ENCODE measurements around the gene ITGAL.

The ITGAL gene

DNA sequence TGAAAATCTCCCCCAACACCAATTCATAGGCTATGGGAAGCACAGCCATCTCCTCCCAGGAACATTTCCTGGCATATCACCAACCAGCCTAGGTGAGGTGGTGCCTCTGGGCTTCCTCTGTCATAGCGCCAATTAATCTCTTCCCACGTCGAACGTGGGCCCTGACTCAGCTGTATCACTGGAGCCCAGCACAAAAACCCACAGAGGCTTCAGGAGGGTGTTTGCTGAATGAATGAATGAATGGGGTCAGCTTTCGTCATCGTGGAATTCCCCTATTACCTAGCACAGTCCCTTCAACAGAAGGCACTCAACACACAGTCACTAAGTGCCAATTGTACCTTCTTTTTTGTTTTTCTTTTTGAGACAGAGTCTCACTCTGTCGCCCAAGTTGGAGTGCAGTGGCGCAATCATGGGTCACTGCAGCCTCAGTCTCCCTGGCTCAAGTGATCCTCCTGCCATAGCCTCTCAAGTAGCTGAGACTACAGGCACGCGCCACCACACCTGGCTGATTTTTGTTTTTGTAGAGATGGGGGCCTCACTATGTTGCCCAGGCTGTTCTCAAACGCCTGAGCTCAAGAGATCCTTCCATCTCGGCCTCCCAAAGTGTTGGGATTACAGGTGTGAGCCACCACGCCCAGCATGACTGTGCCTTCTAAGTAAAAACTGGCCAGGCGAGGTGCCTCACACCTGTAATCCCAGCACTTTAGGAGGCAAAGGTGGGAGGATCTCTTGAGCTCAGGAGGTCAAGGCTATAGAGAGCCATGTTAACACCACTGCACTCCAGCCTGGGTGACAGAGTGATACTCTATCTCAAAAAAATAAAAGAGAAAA is 94.8 kb downstream of the ITGAL start:
- Histone ChIP-seq H3K36me3 (ENCODE audit: control insufficient read depth in 1 of 2, insufficient read depth in 2 of 2, low read length in 2 of 2) (no peaks in the 10 kb centered on the region), H3K9me3 (ENCODE audit: control insufficient read depth in 1 of 2, low read length in 2 of 2) (no peaks in the 10 kb centered on the region), H3K4me1 (ENCODE audit: control insufficient read depth in 1 of 2, insufficient read depth in 2 of 2, low read length in 2 of 2) (peaks cover 17 to 19% of the 10 kb centered on the region in 2 donors), H3K27me3 (ENCODE audit: control insufficient read depth in 1 of 2, insufficient read depth in 2 of 2, low read length in 2 of 2) (no peaks in the 10 kb centered on the region), H3K9ac (ENCODE audit: low read depth in 1 of 2, low read length in 2 of 2) (no peak overlapping the region), H3K4me3 (ENCODE audit: low read depth in 1 of 2, low read length in 2 of 2) (no peak overlapping the region), H3K27ac (ENCODE audit: low read depth, low read length) (no peak overlapping the region)

DNA sequence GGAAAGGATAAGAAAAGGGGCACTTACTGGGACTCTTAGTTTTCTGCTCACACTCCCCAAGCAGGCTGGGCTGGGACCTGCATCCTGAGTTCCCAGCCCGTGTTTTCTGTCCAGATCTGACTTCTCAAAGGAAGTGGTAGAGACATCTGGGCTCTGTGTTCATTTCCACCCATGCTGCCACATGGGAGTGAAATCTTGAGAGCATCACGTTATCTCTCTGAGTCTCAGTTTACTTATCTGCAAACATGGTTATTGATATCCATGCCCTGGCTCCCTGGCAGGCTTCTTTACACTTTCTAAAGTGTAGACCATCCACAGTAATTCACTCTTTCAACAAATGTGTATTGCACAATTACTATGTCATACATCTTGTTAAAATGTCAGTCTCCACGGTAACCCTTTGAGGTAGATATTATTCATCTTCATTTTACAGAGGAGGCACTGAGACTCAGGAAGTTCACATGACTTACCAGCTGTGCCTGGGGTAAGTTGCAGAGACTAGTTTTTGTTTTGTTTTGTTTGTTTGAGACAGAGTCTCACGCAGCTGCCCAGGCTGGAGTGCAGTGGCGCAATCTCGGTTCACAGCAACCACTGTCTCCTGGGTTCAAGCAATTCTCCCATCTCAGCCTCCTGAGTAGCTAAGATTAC is 95.6 kb downstream of the ITGAL start:
- Histone ChIP-seq H3K27me3 (ENCODE audit: control insufficient read depth in 1 of 2, insufficient read depth in 2 of 2, low read length in 2 of 2) (no peaks in the 10 kb centered on the region), H3K4me1 (ENCODE audit: control insufficient read depth in 1 of 2, insufficient read depth in 2 of 2, low read length in 2 of 2) (peaks cover 20 to 22% of the 10 kb centered on the region in 2 donors), H3K27ac (ENCODE audit: low read depth, low read length) (peak overlapping the region; percentile 1), H3K36me3 (ENCODE audit: control insufficient read depth in 1 of 2, insufficient read depth in 2 of 2, low read length in 2 of 2) (no peaks in the 10 kb centered on the region), H3K9me3 (ENCODE audit: control insufficient read depth in 1 of 2, low read length in 2 of 2) (no peaks in the 10 kb centered on the region), H3K4me3 (ENCODE audit: low read depth in 1 of 2, low read length in 2 of 2) (no peak overlapping the region), H3K9ac (ENCODE audit: low read depth in 1 of 2, low read length in 2 of 2) (no peak overlapping the region)

DNA sequence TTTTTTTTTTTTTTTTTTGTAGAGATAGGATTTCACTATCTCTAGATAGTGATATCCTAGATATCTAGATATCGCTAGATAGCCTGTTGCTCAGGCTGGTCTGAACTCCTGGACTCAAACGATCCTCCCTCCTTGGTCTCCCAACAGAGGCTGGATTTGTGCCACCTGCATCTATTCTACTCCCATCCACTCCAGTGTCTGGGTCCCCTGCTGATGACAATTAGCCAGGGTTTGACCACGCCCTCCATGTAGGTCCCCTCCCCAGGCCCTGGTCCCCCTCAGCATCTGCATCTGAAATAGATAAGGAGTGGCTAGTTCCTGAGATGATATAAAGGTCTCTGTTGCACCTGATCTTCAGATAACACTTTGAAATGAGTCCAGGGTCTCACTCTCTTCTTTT is 96.7 kb downstream of the ITGAL start:
- H3K4me1 ChIP-seq (ENCODE audit: control insufficient read depth in 1 of 2, insufficient read depth in 2 of 2, low read length in 2 of 2) = peaks cover 20 to 22% of the 10 kb centered on the region in 2 donors

DNA sequence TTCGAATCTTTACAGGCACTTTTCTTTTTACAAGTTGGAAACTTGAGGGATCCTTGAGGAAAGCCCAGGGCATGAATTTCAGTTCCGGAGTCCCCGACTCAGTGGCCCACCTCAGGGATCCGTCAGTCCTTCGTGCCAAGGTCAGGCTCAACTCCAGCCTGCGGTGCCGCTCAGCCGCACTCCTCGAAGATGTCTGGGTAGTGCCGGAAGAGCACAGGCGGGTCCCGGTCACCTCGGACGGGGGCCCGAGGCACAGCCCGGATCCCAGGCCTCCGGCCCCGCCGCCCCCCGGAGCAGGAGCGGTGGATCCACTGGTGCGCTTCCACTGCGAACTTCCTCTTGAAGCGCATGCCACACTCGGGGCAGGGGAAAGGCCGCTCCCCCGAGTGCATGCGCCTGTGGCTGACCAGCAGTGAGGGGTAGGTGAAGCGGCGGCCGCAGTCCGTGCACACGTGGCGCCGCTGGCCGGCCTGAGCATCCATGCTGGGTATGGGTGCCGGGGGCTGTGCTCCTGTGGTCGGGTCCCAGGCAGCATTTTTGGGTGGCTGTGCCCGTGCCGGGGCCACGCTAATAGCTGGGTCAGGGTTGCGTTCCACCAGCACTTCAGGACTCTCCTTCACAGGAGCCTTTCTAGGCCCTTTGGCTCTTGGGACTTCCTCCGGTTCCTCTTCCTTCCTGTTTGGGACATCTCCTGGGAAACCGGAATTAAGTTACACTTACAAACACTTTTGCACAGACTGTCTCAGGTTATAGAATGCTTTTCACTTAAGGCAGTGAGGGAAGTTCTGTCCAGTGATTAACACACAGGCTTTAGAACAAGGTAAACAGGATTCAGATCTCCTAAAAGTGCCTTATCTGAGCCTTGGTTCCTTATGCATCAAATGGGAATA is 97.4 kb downstream of the ITGAL start:
- no peaks in the 10 kb centered on the region for H3K9me3 ChIP-seq (ENCODE audit: control insufficient read depth in 1 of 2, low read length in 2 of 2)
- peaks cover 20 to 22% of the 10 kb centered on the region in 2 donors for H3K4me1 ChIP-seq (ENCODE audit: control insufficient read depth in 1 of 2, insufficient read depth in 2 of 2, low read length in 2 of 2)
- no peak overlapping the region for H3K4me3 ChIP-seq (ENCODE audit: low read depth in 1 of 2, low read length in 2 of 2)
- H3K36me3 ChIP-seq (ENCODE audit: control insufficient read depth in 1 of 2, insufficient read depth in 2 of 2, low read length in 2 of 2) = no peaks in the 10 kb centered on the region
- no peak overlapping the region for H3K9ac ChIP-seq (ENCODE audit: low read depth in 1 of 2, low read length in 2 of 2)
- no peak overlapping the region for H3K27ac ChIP-seq (ENCODE audit: low read depth, low read length)
- H3K27me3 ChIP-seq (ENCODE audit: control insufficient read depth in 1 of 2, insufficient read depth in 2 of 2, low read length in 2 of 2) = no peaks in the 10 kb centered on the region

More for the DNA sequence above, 96.7 kb downstream of the ITGAL start:
- no peak overlapping the region for H3K9ac ChIP-seq (ENCODE audit: low read depth in 1 of 2, low read length in 2 of 2)
- no peaks in the 10 kb centered on the region for H3K36me3 ChIP-seq (ENCODE audit: control insufficient read depth in 1 of 2, insufficient read depth in 2 of 2, low read length in 2 of 2)
- no peaks in the 10 kb centered on the region for H3K9me3 ChIP-seq (ENCODE audit: control insufficient read depth in 1 of 2, low read length in 2 of 2)
- no peaks in the 10 kb centered on the region for H3K27me3 ChIP-seq (ENCODE audit: control insufficient read depth in 1 of 2, insufficient read depth in 2 of 2, low read length in 2 of 2)
- no peak overlapping the region for H3K27ac ChIP-seq (ENCODE audit: low read depth, low read length)
- no peak overlapping the region for H3K4me3 ChIP-seq (ENCODE audit: low read depth in 1 of 2, low read length in 2 of 2)

DNA sequence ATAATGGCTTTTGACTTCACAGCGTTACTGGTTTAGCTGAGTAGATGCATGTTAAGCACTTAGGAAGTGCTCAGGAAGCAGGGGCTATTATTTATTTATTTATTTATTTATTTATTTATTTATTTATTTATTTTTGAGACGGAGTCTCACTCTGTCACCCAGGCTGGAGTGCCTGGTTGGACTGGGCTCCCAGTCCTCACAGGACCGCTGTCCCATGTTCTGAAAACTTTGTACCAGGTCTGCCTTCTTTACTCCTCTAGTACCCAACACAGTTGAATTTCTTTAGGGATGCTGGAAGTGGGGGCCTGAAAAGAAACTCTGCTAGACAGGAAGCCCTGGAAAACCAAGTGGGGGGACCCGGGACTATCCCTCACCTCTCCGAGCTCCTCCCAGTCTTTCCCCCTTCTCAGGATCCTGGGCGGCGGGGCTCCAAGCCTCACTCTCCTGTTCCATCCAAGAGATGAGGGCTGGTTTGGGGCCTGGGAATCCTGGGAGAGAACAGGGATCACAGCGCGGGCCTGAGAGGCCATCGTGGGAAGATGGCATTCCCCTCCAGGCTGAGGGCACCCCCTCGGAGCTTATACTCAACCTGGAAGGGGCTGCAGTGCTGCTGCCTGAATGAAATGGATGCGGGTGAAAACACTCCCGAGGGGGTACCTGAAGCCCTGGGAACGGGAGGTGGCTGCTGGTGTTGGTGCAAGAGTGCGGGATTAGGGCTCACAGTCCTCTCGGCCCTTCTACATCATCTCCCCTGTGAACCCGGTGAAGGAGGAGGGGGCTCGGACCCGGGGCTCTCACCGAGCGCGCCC is 98.3 kb downstream of the ITGAL start:
- H3K4me3 ChIP-seq (ENCODE audit: low read depth in 1 of 2, low read length in 2 of 2) = peak overlapping the region; percentile 87 to 89

DNA sequence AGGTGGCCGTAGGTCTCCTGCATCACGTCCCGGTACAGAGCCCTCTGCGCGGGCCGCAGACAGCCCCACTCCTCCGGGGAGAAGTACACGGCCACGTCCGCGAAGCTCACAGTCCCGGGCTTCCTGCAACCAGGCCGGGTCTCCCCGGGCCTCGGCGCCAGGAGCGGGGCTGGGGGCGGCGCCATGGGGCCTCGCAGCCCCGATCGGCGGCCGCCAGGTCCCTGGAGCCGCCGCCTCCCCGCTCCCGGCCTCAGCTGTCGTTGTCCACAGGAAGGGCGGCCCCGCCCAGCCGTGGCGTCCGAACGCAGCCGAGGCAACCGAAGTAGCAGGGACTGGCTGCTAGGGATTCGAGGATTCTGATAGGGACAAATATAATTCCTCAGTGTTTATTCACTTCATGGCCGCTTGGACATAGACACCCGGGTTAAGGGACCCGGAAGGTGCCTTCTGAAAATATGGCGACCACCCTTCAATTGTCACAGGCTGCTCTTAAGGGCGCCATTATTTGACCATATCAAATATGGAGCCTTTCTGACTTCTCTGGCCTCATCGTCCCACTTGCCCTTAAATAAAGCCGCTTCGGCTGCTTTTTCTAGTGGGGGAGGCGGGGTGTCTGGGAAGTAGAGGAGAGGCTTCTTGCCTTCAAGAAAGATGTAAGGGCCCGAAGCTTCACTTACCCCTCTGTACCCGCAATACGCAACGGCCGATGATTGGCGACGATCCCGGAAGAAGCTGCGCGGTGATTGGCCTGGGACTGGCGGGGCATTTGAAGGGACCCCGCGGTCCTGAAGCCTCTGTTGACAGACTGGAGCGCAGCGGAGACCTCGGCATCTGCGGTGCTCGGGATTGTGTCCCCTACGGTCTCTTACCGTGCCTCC is 99.1 kb downstream of the ITGAL start, which contains the start of gene ZNF688:
ZNF688 (minus strand) TSS at position 270 of the 878 bp plus-strand sequence; CDS start at position 185, 85 bp downstream.
- Histone ChIP-seq H3K4me1 (ENCODE audit: control insufficient read depth in 1 of 2, insufficient read depth in 2 of 2, low read length in 2 of 2) (peaks cover 20 to 22% of the 10 kb centered on the region in 2 donors), H3K36me3 (ENCODE audit: control insufficient read depth in 1 of 2, insufficient read depth in 2 of 2, low read length in 2 of 2) (no peaks in the 10 kb centered on the region), H3K4me3 (ENCODE audit: low read depth in 1 of 2, low read length in 2 of 2) (peak within 1 kb of the TSS; percentile 87 to 89), H3K9me3 (ENCODE audit: control insufficient read depth in 1 of 2, low read length in 2 of 2) (no peaks in the 10 kb centered on the region), H3K9ac (ENCODE audit: low read depth in 1 of 2, low read length in 2 of 2) (peak within 1 kb of the TSS; percentile 94 to 96), H3K27ac (ENCODE audit: low read depth, low read length) (peak within 1 kb of the TSS; percentile 87), H3K27me3 (ENCODE audit: control insufficient read depth in 1 of 2, insufficient read depth in 2 of 2, low read length in 2 of 2) (no peaks in the 10 kb centered on the region)

More for the DNA sequence above, 98.3 kb downstream of the ITGAL start:
- Histone ChIP-seq H3K36me3 (ENCODE audit: control insufficient read depth in 1 of 2, insufficient read depth in 2 of 2, low read length in 2 of 2) (no peaks in the 10 kb centered on the region), H3K27ac (ENCODE audit: low read depth, low read length) (peak overlapping the region; percentile 87), H3K27me3 (ENCODE audit: control insufficient read depth in 1 of 2, insufficient read depth in 2 of 2, low read length in 2 of 2) (no peaks in the 10 kb centered on the region), H3K9me3 (ENCODE audit: control insufficient read depth in 1 of 2, low read length in 2 of 2) (no peaks in the 10 kb centered on the region), H3K4me1 (ENCODE audit: control insufficient read depth in 1 of 2, insufficient read depth in 2 of 2, low read length in 2 of 2) (peaks cover 20 to 22% of the 10 kb centered on the region in 2 donors), H3K9ac (ENCODE audit: low read depth in 1 of 2, low read length in 2 of 2) (peak overlapping the region; percentile 94 to 96)

Data from duodenal mucosa (tissue), 2 donors.